CD4-positive, alpha-beta memory T cell (primary cell): ENCODE results near the gene ARHGAP42. TPM values are rescaled to one million over a fixed set of nuclear protein-coding genes. Genes with fewer than 3 reads are reported as not detected.

Experiments
- CTCF ChIA-PET: fragments of 350-600 bp; sonication (Branson Sonifier 250); formaldehyde crosslinking; loops from one replicate; lab custom pipeline; 2021; ENCODE audit warnings: inconsistent platforms; ENCODE audit not compliant: partially characterized antibody; lab: Charles Lee
- POLR2A ChIA-PET: fragments of 350-600 bp; sonication (Branson Sonifier 250); formaldehyde crosslinking; loops from one replicate; lab custom pipeline; 2021; ENCODE audit not compliant: partially characterized antibody; lab: Charles Lee
- DNase-seq, 5 donors: peaks; one replicate each; pipeline versions ENCODE4 v3.0.0 to v3.0.0-alpha.2; 2020 to 2022; ENCODE audit warnings: mixed read lengths in 1 of 5
- H3K27ac ChIP-seq: one replicate; pipeline ENCODE4 v1.7.0; 2013; ENCODE audit warnings: low read depth, low read length
- H3K27me3 ChIP-seq: 2 replicates; pipeline ENCODE4 v1.7.0; 2013; ENCODE audit warnings: mild to moderate bottlenecking, low read length, moderate library complexity; ENCODE audit not compliant: insufficient read depth
- H3K36me3 ChIP-seq: 2 replicates; pipeline ENCODE4 v1.7.0; 2013; ENCODE audit warnings: mild to moderate bottlenecking, low read length, moderate library complexity; ENCODE audit not compliant: insufficient read depth
- H3K4me1 ChIP-seq: 2 replicates; pipeline ENCODE4 v1.7.0; 2013; ENCODE audit warnings: mild to moderate bottlenecking, low read length, moderate library complexity; ENCODE audit not compliant: insufficient read depth
- H3K4me3 ChIP-seq, 2 donors: one replicate each; pipeline ENCODE4 v1.7.0; 2013; ENCODE audit warnings: low read length in 2 of 2, mild to moderate bottlenecking in 1 of 2
- H3K9me3 ChIP-seq, 2 donors: one replicate each; pipeline ENCODE4 v1.7.0; 2013; ENCODE audit warnings: low read length in 2 of 2, control low read depth in 1 of 2; ENCODE audit not compliant: control insufficient read depth in 1 of 2
- H3K27ac Mint-ChIP-seq, 7 donors: one replicate each; pipeline ENCODE4 v1.8.0; 2020 to 2021; ENCODE audit warnings: mixed read lengths in 7 of 7, mild to moderate bottlenecking in 6 of 7, inconsistent platforms in 3 of 7, moderate library complexity in 3 of 7
- H3K27me3 Mint-ChIP-seq, 2 donors: one replicate each; pipeline ENCODE4 v1.8.0; 2020 to 2021; ENCODE audit warnings: mixed read lengths in 2 of 2
- H3K36me3 Mint-ChIP-seq, 2 donors: one replicate each; pipeline ENCODE4 v1.8.0; 2020 to 2021; ENCODE audit warnings: mixed read lengths in 2 of 2, inconsistent platforms in 1 of 2, mild to moderate bottlenecking in 1 of 2
- H3K4me1 Mint-ChIP-seq, 4 donors: one replicate each; pipeline ENCODE4 v1.8.0; 2020 to 2021; ENCODE audit warnings: mixed read lengths in 4 of 4, mild to moderate bottlenecking in 1 of 4
- H3K4me3 Mint-ChIP-seq, 8 donors: one replicate each; pipeline ENCODE4 v1.8.0; 2020 to 2021; ENCODE audit warnings: mixed read lengths in 8 of 8, mild to moderate bottlenecking in 7 of 8, moderate library complexity in 6 of 8, inconsistent platforms in 3 of 8
- H3K9me3 Mint-ChIP-seq, 8 donors: one replicate each; pipeline ENCODE4 v1.8.0; 2020 to 2021; ENCODE audit warnings: mixed read lengths in 8 of 8, mild to moderate bottlenecking in 5 of 8, inconsistent platforms in 3 of 8, moderate library complexity in 1 of 8
- intact Hi-C: fragments of 100-400 bp; cut with micrococcal nuclease; formaldehyde crosslinking; loops from one replicate; pipeline ENCODE4 v1.15.1; 2023
- polyA plus RNA-seq, 2 donors: library from polyadenylated mRNA; unstranded; fragments of 300-500 nt; fragmentation: Illumina TruSeq; gene quantifications; one replicate each; pipeline ENCODE4 v1.2.3, GENCODE V29; 2021
- total RNA-seq, 2 experiments: library from RNA; stranded (reverse); gene quantifications; one replicate each; pipeline ENCODE4 v1.2.3, GENCODE V29; 2021

Gene ARHGAP42
- total and polyA plus RNA-seq, 4 experiments from 2014 or later, result not detected

- intact Hi-C loops, result no loop called here
- Histone ChIP-seq H3K9me3 (no peaks in the 10 kb centered on the region), H3K4me1 (no peaks in the 10 kb centered on the region), H3K36me3 (no peaks in the 10 kb centered on the region), H3K27ac (no peak overlapping the region), H3K27me3 (no peaks in the 10 kb centered on the region), H3K4me3 (no peak overlapping the region)
- no peak for DNase-seq
- H3K4me1 Mint-ChIP-seq, result no peaks in the 10 kb centered on the region
- H3K9me3 Mint-ChIP-seq, result peaks cover 0 to 11% (median 6%) of the 10 kb centered on the region in 8 donors
- H3K4me3 Mint-ChIP-seq, result no peak overlapping the region
- H3K36me3 Mint-ChIP-seq, result no peaks in the 10 kb centered on the region
- no peaks in the 10 kb centered on the region for H3K27me3 Mint-ChIP-seq
- CTCF ChIA-PET, result no interaction called here
- POLR2A ChIA-PET, result no interaction called here
- H3K27ac Mint-ChIP-seq, result no peak overlapping the region
Observed at GRCh38 chr11:100672498-100673033, 14.5 kb upstream of the ARHGAP42 start.

- no peaks in the 10 kb centered on the region for H3K27me3 Mint-ChIP-seq
Observed at GRCh38 chr11:100673063-100673462, 14.0 kb upstream of the ARHGAP42 start.

GRCh38 chr11:100674212-100674611 lies 12.9 kb upstream of the ARHGAP42 start:
- H3K36me3 Mint-ChIP-seq, result no peaks in the 10 kb centered on the region
- Histone ChIP-seq H3K27ac (no peak overlapping the region), H3K36me3 (no peaks in the 10 kb centered on the region), H3K4me3 (no peak overlapping the region), H3K4me1 (no peaks in the 10 kb centered on the region), H3K9me3 (no peaks in the 10 kb centered on the region), H3K27me3 (no peaks in the 10 kb centered on the region)
- no peak overlapping the region for H3K27ac Mint-ChIP-seq
- no peak for DNase-seq
- intact Hi-C loops, result no loop called here
- ChIA-PET POLR2A (no interaction called here), CTCF (no interaction called here)
- H3K4me1 Mint-ChIP-seq, result no peaks in the 10 kb centered on the region
- no peak overlapping the region for H3K4me3 Mint-ChIP-seq
- peaks cover 3 to 14% (median 7%) of the 10 kb centered on the region in 8 donors for H3K9me3 Mint-ChIP-seq
- H3K27me3 Mint-ChIP-seq, result no peaks in the 10 kb centered on the region

More at GRCh38 chr11:100673063-100673462, 14.0 kb upstream of the ARHGAP42 start:
- POLR2A ChIA-PET, result no interaction called here
- no peaks in the 10 kb centered on the region for H3K36me3 ChIP-seq
- DNase-seq, result no peak
- Mint-ChIP-seq H3K9me3 (peaks cover 2 to 13% (median 7%) of the 10 kb centered on the region in 8 donors), H3K36me3 (no peaks in the 10 kb centered on the region), H3K4me3 (no peak overlapping the region), H3K27ac (no peak overlapping the region), H3K4me1 (no peaks in the 10 kb centered on the region)
- no peaks in the 10 kb centered on the region for H3K27me3 ChIP-seq
- H3K4me3 ChIP-seq, result no peak overlapping the region
- intact Hi-C loops, result no loop called here
- no peaks in the 10 kb centered on the region for H3K9me3 ChIP-seq
- CTCF ChIA-PET, result no interaction called here
- no peak overlapping the region for H3K27ac ChIP-seq
- H3K4me1 ChIP-seq, result no peaks in the 10 kb centered on the region

GRCh38 chr11:100675115-100675650 lies 11.9 kb upstream of the ARHGAP42 start:
- H3K4me1 Mint-ChIP-seq, result no peaks in the 10 kb centered on the region
- ChIA-PET POLR2A (no interaction called here), CTCF (no interaction called here)
- no peaks in the 10 kb centered on the region for H3K27me3 ChIP-seq
- no peak for DNase-seq
- no peaks in the 10 kb centered on the region for H3K9me3 ChIP-seq
- no peak overlapping the region for H3K4me3 Mint-ChIP-seq
- no peaks in the 10 kb centered on the region for H3K4me1 ChIP-seq
- no peaks in the 10 kb centered on the region for H3K36me3 Mint-ChIP-seq
- intact Hi-C loops, result no loop called here
- H3K27ac Mint-ChIP-seq, result no peak overlapping the region
- no peaks in the 10 kb centered on the region for H3K36me3 ChIP-seq
- H3K4me3 ChIP-seq, result no peak overlapping the region
- no peaks in the 10 kb centered on the region for H3K27me3 Mint-ChIP-seq
- H3K27ac ChIP-seq, result no peak overlapping the region
- H3K9me3 Mint-ChIP-seq, result peaks cover 3 to 14% (median 9%) of the 10 kb centered on the region in 8 donors

GRCh38 chr11:100676901-100677300 lies 10.2 kb upstream of the ARHGAP42 start:
- Mint-ChIP-seq H3K36me3 (no peaks in the 10 kb centered on the region), H3K9me3 (peaks cover 2 to 14% (median 9%) of the 10 kb centered on the region in 8 donors), H3K4me3 (no peak overlapping the region), H3K4me1 (peaks cover 0 to 2% (median 0%) of the 10 kb centered on the region in 4 donors), H3K27me3 (no peaks in the 10 kb centered on the region), H3K27ac (no peak overlapping the region)
- H3K36me3 ChIP-seq, result no peaks in the 10 kb centered on the region
- H3K27ac ChIP-seq, result no peak overlapping the region
- H3K9me3 ChIP-seq, result no peaks in the 10 kb centered on the region
- H3K4me1 ChIP-seq, result no peaks in the 10 kb centered on the region
- no peak for DNase-seq
- no peaks in the 10 kb centered on the region for H3K27me3 ChIP-seq
- H3K4me3 ChIP-seq, result no peak overlapping the region
- intact Hi-C loops, result no loop called here
- ChIA-PET CTCF (no interaction called here), POLR2A (no interaction called here)

- Histone ChIP-seq H3K4me1 (no peaks in the 10 kb centered on the region), H3K4me3 (no peak overlapping the region), H3K9me3 (no peaks in the 10 kb centered on the region), H3K36me3 (no peaks in the 10 kb centered on the region), H3K27ac (no peak overlapping the region), H3K27me3 (no peaks in the 10 kb centered on the region)
- POLR2A ChIA-PET, result no interaction called here
- no peaks in the 10 kb centered on the region for H3K36me3 Mint-ChIP-seq
- H3K4me3 Mint-ChIP-seq, result no peak overlapping the region
- no peak for DNase-seq
- peaks cover 0 to 2% (median 0%) of the 10 kb centered on the region in 4 donors for H3K4me1 Mint-ChIP-seq
- intact Hi-C loops, result no loop called here
- H3K27ac Mint-ChIP-seq, result no peak overlapping the region
- CTCF ChIA-PET, result no interaction called here
- H3K27me3 Mint-ChIP-seq, result peaks cover 0 to 1% of the 10 kb centered on the region in 2 donors
- H3K9me3 Mint-ChIP-seq, result peaks cover 2 to 12% (median 6%) of the 10 kb centered on the region in 8 donors
Observed at GRCh38 chr11:100677796-100678195, 9.3 kb upstream of the ARHGAP42 start.

- ChIA-PET POLR2A (no interaction called here), CTCF (interaction anchor here (0.8 kb wide), 1 partner anchor 13 kb away, joined by 4 read pairs; no protein-coding TSS in a partner anchor)
- no peak overlapping the region for H3K27ac ChIP-seq
- no peaks in the 10 kb centered on the region for H3K36me3 ChIP-seq
- intact Hi-C loops, result no loop called here
- Mint-ChIP-seq H3K4me3 (no peak overlapping the region), H3K36me3 (no peaks in the 10 kb centered on the region), H3K4me1 (peaks cover 0 to 2% (median 0%) of the 10 kb centered on the region in 4 donors), H3K9me3 (peaks cover 0 to 10% (median 8%) of the 10 kb centered on the region in 8 donors), H3K27me3 (peaks cover 0 to 1% of the 10 kb centered on the region in 2 donors), H3K27ac (no peak overlapping the region)
- no peaks in the 10 kb centered on the region for H3K9me3 ChIP-seq
- H3K4me3 ChIP-seq, result no peak overlapping the region
- no peaks in the 10 kb centered on the region for H3K27me3 ChIP-seq
- DNase-seq, result no peak
- H3K4me1 ChIP-seq, result no peaks in the 10 kb centered on the region
Observed at GRCh38 chr11:100680070-100680469, 7.0 kb upstream of the ARHGAP42 start.
